ENCODE results near the gene MND1. TPM values are rescaled to one million over a fixed set of nuclear protein-coding genes. Genes with fewer than 3 reads are reported as not detected.

Gene MND1
- total RNA-seq, 2 donors from 2014 or later: 15.4 to 30.3 TPM

- H3K36me3 ChIP-seq (ENCODE audit: control insufficient read depth, insufficient read depth, low read length): peaks cover 88% of the 10 kb centered on the region
- H3K27ac ChIP-seq (ENCODE audit: low read depth, low read length): no peak overlapping the region
- no peak overlapping the region for H3K4me3 ChIP-seq (ENCODE audit: low read length)
- Mint-ChIP-seq H3K27ac (no peak overlapping the region), H3K27me3 (ENCODE audit: insufficient read depth) (no peaks in the 10 kb centered on the region), H3K9me3 (peaks cover 45% of the 10 kb centered on the region), H3K4me1 (peaks cover 5% of the 10 kb centered on the region), H3K4me3 (no peak overlapping the region), H3K36me3 (ENCODE audit: low read depth) (peaks cover 86% of the 10 kb centered on the region)
- TF ChIP-seq, protein P1, sequence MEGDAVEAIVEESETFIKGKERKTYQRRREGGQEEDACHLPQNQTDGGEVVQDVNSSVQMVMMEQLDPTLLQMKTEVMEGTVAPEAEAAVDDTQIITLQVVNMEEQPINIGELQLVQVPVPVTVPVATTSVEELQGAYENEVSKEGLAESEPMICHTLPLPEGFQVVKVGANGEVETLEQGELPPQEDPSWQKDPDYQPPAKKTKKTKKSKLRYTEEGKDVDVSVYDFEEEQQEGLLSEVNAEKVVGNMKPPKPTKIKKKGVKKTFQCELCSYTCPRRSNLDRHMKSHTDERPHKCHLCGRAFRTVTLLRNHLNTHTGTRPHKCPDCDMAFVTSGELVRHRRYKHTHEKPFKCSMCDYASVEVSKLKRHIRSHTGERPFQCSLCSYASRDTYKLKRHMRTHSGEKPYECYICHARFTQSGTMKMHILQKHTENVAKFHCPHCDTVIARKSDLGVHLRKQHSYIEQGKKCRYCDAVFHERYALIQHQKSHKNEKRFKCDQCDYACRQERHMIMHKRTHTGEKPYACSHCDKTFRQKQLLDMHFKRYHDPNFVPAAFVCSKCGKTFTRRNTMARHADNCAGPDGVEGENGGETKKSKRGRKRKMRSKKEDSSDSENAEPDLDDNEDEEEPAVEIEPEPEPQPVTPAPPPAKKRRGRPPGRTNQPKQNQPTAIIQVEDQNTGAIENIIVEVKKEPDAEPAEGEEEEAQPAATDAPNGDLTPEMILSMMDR (conservative IDR thresholded peaks at IDR 0.05): no peak
- H3K27me3 ChIP-seq (ENCODE audit: control insufficient read depth, insufficient read depth, low read length, poor library complexity, severe bottlenecking): no peaks in the 10 kb centered on the region
- H3K9me3 ChIP-seq (ENCODE audit: control insufficient read depth, low read length): peaks cover 56% of the 10 kb centered on the region
- 86 to 97% methylated on average over 4 to 11 of the region's 11 CpGs for WGBS, 2 experiments (ENCODE audit: insufficient coverage in 1 of 2, insufficient read length in 1 of 2)
- DNase-seq: no peak
- no peaks in the 10 kb centered on the region for H3K4me1 ChIP-seq (ENCODE audit: control insufficient read depth, insufficient read depth, low read length)
- no peak overlapping the region for H3K9ac ChIP-seq (ENCODE audit: extremely low read depth, low read length, poor library complexity, severe bottlenecking)
Observed at GRCh38 chr4:153296040-153296823, 48.3 kb upstream of the MND1 start.

DNA sequence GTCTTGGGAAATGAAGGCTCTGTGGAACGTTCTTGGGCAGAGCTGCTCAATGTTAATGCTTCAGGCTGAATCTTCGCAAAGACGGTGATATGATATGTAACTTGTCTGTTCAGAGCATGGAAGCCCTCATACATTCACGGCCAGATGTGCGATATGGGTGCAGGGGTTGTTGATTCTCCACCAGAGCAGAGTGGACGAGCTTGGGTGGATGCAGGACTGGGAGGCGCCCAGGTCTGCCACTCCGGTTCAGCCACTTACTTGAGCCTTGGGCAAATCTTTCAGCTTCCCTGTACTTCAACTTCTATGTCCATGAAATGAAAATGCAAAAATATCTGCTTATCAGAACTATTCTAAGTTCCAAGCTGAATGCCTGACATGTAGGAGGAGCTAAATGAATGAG is 47.4 kb upstream of the MND1 start:
- Mint-ChIP-seq H3K27me3 (ENCODE audit: insufficient read depth) (no peaks in the 10 kb centered on the region), H3K9me3 (peaks cover 45% of the 10 kb centered on the region), H3K27ac (no peak overlapping the region), H3K36me3 (ENCODE audit: low read depth) (peaks cover 87% of the 10 kb centered on the region), H3K4me3 (no peak overlapping the region), H3K4me1 (peaks cover 5% of the 10 kb centered on the region)
- no peak for DNase-seq
- no peak overlapping the region for H3K9ac ChIP-seq (ENCODE audit: extremely low read depth, low read length, poor library complexity, severe bottlenecking)
- no peaks in the 10 kb centered on the region for H3K4me1 ChIP-seq (ENCODE audit: control insufficient read depth, insufficient read depth, low read length)
- H3K27ac ChIP-seq (ENCODE audit: low read depth, low read length): no peak overlapping the region
- H3K9me3 ChIP-seq (ENCODE audit: control insufficient read depth, low read length): peaks cover 64% of the 10 kb centered on the region
- WGBS, 2 experiments (ENCODE audit: insufficient coverage in 1 of 2, insufficient read length in 1 of 2): 96 to 98% methylated on average over 8 of the region's 8 CpGs
- H3K4me3 ChIP-seq (ENCODE audit: low read length): no peak overlapping the region
- peaks cover 88% of the 10 kb centered on the region for H3K36me3 ChIP-seq (ENCODE audit: control insufficient read depth, insufficient read depth, low read length)
- no peaks in the 10 kb centered on the region for H3K27me3 ChIP-seq (ENCODE audit: control insufficient read depth, insufficient read depth, low read length, poor library complexity, severe bottlenecking)
- TF ChIP-seq, protein P1 (conservative IDR thresholded peaks at IDR 0.05): no peak

- no peak overlapping the region for H3K27ac ChIP-seq (ENCODE audit: low read depth, low read length)
- no peak overlapping the region for H3K9ac ChIP-seq (ENCODE audit: extremely low read depth, low read length, poor library complexity, severe bottlenecking)
- H3K4me3 ChIP-seq (ENCODE audit: low read length): no peak overlapping the region
- H3K4me1 Mint-ChIP-seq: no peaks in the 10 kb centered on the region
- peaks cover 29% of the 10 kb centered on the region for H3K36me3 ChIP-seq (ENCODE audit: control insufficient read depth, insufficient read depth, low read length)
- H3K27me3 Mint-ChIP-seq (ENCODE audit: insufficient read depth): no peaks in the 10 kb centered on the region
- TF ChIP-seq, protein P1 (conservative IDR thresholded peaks at IDR 0.05): no peak
- H3K4me1 ChIP-seq (ENCODE audit: control insufficient read depth, insufficient read depth, low read length): no peaks in the 10 kb centered on the region
- no peak for DNase-seq
- no peak overlapping the region for H3K4me3 Mint-ChIP-seq
- WGBS, 2 experiments (ENCODE audit: insufficient coverage in 1 of 2, insufficient read length in 1 of 2): 100% methylated on average over 1 of the region's 1 CpG
- no peak overlapping the region for H3K27ac Mint-ChIP-seq
- no peaks in the 10 kb centered on the region for H3K9me3 ChIP-seq (ENCODE audit: control insufficient read depth, low read length)
- H3K27me3 ChIP-seq (ENCODE audit: control insufficient read depth, insufficient read depth, low read length, poor library complexity, severe bottlenecking): no peaks in the 10 kb centered on the region
- H3K9me3 Mint-ChIP-seq: no peaks in the 10 kb centered on the region
- H3K36me3 Mint-ChIP-seq (ENCODE audit: low read depth): peaks cover 34% of the 10 kb centered on the region
Observed at GRCh38 chr4:153310793-153311192, 33.7 kb upstream of the MND1 start.
